GM12875 (cell line): Measurements from ENCODE around the gene FBXO30.

Experiments
- H3K4me3 ChIP-seq: one replicate; pipeline ENCODE4 v1.5.1; 2011; ENCODE audit warnings: low read depth, low read length, control low read depth
- TF ChIP-seq, protein P1 (sequence below): IDR thresholded peaks from 2 replicates; pipeline ENCODE4 v1.5.1; 2011; ENCODE audit warnings: low read depth, mild to moderate bottlenecking, control low read depth, inconsistent platforms, low read length, moderate library complexity, borderline replicate concordance; ENCODE audit not compliant: insufficient read depth

FBXO30 gene

DNA sequence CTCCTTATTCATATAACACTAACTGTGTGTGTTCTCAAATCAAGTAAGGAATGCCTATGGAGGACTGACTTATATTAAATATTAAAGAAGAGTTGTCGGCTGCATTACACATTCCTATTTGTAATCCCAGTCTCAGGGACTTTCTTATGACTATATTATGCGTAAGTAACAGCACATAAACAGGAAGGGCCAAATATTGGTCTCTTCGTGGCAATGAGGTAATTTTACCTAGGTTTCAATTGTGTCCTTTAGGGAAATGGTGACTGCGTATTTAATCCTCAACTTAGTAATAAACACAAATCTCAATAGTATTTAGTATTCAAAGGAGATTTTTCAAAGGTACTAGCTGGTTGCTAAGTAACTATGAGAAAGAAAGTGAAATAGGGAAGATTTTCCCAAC lies 56.5 kb downstream of the FBXO30 start:
- no peak overlapping the region for H3K4me3 ChIP-seq
- TF ChIP-seq, protein P1, sequence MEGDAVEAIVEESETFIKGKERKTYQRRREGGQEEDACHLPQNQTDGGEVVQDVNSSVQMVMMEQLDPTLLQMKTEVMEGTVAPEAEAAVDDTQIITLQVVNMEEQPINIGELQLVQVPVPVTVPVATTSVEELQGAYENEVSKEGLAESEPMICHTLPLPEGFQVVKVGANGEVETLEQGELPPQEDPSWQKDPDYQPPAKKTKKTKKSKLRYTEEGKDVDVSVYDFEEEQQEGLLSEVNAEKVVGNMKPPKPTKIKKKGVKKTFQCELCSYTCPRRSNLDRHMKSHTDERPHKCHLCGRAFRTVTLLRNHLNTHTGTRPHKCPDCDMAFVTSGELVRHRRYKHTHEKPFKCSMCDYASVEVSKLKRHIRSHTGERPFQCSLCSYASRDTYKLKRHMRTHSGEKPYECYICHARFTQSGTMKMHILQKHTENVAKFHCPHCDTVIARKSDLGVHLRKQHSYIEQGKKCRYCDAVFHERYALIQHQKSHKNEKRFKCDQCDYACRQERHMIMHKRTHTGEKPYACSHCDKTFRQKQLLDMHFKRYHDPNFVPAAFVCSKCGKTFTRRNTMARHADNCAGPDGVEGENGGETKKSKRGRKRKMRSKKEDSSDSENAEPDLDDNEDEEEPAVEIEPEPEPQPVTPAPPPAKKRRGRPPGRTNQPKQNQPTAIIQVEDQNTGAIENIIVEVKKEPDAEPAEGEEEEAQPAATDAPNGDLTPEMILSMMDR: no peak

DNA sequence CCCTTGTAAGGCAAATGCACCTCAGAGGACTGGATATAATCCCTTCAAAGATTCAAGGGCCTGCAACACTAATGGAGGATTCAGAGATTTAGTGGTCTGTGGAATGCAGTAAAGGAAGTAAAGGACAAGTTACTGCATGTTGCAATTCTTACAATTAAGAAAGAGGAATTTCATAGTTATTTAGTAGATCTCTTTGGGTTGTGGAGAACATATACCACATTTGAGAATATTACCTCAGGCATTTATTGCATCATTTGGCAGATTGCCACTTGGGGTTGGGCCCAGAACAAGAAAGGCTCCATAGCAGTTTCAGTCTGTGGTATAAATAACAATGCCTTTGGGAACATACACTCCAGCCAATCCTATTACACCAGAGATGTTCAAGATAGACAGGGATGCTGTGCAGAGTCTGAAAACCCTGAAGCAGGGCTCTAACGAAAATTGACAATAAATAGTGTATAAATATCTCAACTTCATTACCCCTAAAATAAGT lies 58.4 kb downstream of the FBXO30 start:
- H3K4me3 ChIP-seq: no peak overlapping the region
- TF ChIP-seq, protein P1: no peak

DNA sequence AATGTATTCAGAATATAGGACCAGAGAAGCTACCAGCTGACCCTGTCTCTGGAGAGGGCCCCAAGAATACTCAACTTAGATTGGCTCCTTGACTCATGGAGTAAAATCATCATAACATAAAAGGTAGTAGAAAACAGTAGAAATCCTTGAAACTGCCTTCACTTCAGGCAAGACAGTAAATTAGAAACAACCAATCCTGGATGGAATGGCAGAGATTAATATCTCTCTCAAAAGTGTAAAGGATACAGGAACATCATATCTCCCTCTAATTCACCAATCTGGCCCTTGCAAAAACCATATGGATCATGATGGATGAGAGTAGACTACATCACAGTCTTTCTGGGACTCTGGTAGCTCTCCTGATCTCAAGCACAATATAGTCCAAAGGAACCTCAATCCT lies 58.9 kb downstream of the FBXO30 start:
- TF ChIP-seq, protein P1: no peak
- H3K4me3 ChIP-seq: no peak overlapping the region

DNA sequence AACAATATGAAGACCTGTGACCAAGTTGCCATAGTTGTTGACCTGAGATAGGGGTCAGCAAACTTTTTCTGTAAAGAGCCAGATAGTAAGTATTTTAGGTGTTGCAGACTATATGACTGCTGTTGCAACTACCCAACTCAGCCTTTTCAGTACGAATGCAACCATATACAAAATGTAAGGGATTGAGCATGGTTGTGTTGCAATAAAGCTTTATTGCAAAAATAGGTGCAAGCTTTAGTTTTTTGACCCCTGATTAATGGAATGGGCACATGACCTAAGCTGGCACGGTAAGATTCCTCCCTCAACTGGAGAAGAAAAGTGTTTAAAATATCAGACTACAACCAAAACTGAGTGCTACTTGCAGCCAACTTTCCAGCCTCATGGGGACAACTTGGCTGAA lies 62.0 kb downstream of the FBXO30 start:
- no peak overlapping the region for H3K4me3 ChIP-seq
- TF ChIP-seq, protein P1: no peak

DNA sequence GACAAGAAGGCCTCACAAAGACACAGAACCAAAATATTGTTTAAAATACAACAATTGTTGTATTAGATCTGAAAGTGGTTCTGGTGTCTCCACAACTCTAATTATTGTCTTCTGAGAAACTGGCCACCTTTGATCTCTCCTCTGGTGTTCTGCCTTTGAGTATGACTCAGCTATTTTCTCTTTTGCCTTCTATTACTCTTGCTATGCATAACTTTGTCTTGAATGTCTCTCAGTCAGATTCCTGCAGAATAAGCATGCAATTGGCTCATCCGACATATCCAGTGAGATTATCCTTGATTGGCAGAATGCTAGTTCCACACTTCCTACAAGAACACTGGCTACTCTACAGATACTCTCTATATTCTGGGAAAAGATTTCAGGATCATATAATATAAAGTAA lies 65.0 kb downstream of the FBXO30 start:
- TF ChIP-seq, protein P1: no peak
- no peak overlapping the region for H3K4me3 ChIP-seq

DNA sequence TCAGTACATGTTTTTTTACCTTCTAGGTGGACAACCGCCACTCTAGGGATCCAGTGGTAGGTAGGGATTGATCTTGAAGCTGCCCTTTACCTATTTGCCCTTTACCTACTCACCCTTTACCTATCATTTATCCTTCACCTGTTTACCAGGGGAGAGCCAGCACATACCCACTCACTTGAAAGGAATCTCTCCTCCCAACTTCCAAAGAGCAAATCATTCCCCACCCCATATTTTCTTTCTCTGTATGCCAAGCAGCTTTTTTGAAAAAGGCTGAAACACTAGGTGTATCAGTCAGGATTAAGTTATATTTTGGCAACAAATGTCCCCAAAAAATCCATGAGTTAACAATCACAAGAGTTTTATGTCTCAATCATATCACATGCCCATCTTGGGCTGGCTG lies 68.7 kb downstream of the FBXO30 start:
- H3K4me3 ChIP-seq: no peak overlapping the region
- TF ChIP-seq, protein P1: no peak

DNA sequence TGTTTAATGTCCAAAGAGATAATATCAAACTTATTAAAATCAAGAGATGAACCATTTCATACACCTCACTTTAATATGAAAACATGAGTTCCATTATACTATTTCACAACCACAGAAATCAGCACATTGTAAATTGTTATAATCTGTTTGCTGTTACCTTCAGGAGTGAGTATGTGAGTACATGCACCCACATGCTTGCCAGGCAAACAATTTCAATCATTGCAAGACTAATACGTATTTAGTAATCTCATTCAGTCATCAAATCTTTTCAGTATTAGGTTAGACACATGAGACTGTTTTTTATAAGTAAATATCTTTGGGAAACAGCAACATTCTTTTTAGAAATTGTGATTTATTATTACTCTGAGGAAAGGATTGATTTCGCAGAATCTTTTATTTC lies 70.0 kb downstream of the FBXO30 start:
- TF ChIP-seq, protein P1: no peak
- H3K4me3 ChIP-seq: no peak overlapping the region
